ENCODE data around the gene MCF2L. TPM values are rescaled to one million over a fixed set of nuclear protein-coding genes. Genes with fewer than 3 reads are reported as not detected.

The MCF2L gene
- total and polyA plus RNA-seq, 10 of the 15 experiments (the other 5 are each of a cell fraction or from before 2014, with no cell fraction given) = 0.06 to 1.1 (median 0.21) TPM; not detected in 2

- BruUV-seq (replicated peaks) = no TSS peak
- intact Hi-C loops (cut with micrococcal nuclease; ENCODE audit: unreplicated experiment) (no loop called here), in situ Hi-C loops (cut with MboI) (no loop called here)
- Histone ChIP-seq H3K4me3 (no peak overlapping the region), H3K9ac (ENCODE audit: control insufficient read depth, insufficient read depth, low read length) (no peak overlapping the region), H3K9me3 (replicated peaks; ENCODE audit: control insufficient read depth, insufficient read depth, low read length) (no peaks in the 10 kb centered on the region), H2AFZ (ENCODE audit: control insufficient read depth, low read depth, low read length) (no peak overlapping the region), H4K20me1 (ENCODE audit: control insufficient read depth, insufficient read depth) (no peaks in the 10 kb centered on the region), H3K79me2 (ENCODE audit: control insufficient read depth, insufficient read depth, low read length) (no peaks in the 10 kb centered on the region), H3K4me1 (ENCODE audit: control insufficient read depth, insufficient read depth, low read length) (no peaks in the 10 kb centered on the region), H3K27ac (ENCODE audit: control insufficient read depth, insufficient read depth) (no peak overlapping the region), H3K36me3 (ENCODE audit: control insufficient read depth in 2 of 2, insufficient read depth in 2 of 2, low read length in 1 of 2) (no peaks in the 10 kb centered on the region), H3K27me3 (replicated peaks in 1 of 2; ENCODE audit: control insufficient read depth in 2 of 2, insufficient read depth in 2 of 2, low read length in 1 of 2) (no peaks in the 10 kb centered on the region), H3K4me2 (ENCODE audit: control insufficient read depth, insufficient read depth) (no peak overlapping the region)
- RAD21 ChIA-PET (ENCODE audit: unreplicated experiment) = no interaction called here
- SMC1A ChIA-PET (ENCODE audit: uncharacterized antibody, unreplicated experiment) = no interaction called here
- no peak for FAIRE-seq
- POLR2A ChIA-PET = no interaction called here
- CTCF ChIA-PET = interaction anchor here (1.4 kb wide), 1 partner anchor 10 kb away, joined by 7 read pairs; no protein-coding TSS in a partner anchor
- no peak for DNase-seq (ENCODE audit: low read depth, low spot score)
- WGBS (ENCODE audit: insufficient coverage, insufficient replicate concordance, low lambda C conversion rate, missing lambda C conversion rate) = 50% methylated on average over 33 of the region's 33 CpGs
- ATAC-seq = no peak
- no peak for TF ChIP-seq NR2C2 (IDR thresholded peaks at IDR 0.05; ENCODE audit: borderline replicate concordance, control insufficient read depth, insufficient read length, low read depth)
- no peak for TF ChIP-seq ZNF384 (IDR thresholded peaks at IDR 0.05; ENCODE audit: borderline replicate concordance, low read depth, low read length)
- TF ChIP-seq ELK1 (IDR thresholded peaks at IDR 0.05; ENCODE audit: low read depth, low read length) = no peak
- no peak for TF ChIP-seq TCF7 (IDR thresholded peaks at IDR 0.05; ENCODE audit: borderline replicate concordance)
- no peak for TF ChIP-seq MEF2B (IDR thresholded peaks at IDR 0.05; ENCODE audit: partially characterized antibody, poor library complexity, severe bottlenecking)
- no peak for TF ChIP-seq IKZF2 (IDR thresholded peaks at IDR 0.05)
- TF ChIP-seq FOXM1 (IDR thresholded peaks at IDR 0.05; ENCODE audit: low read depth, low read length) = no peak
Measured at GRCh38 chr13:113018676-113019465, 49.9 kb downstream of the MCF2L start.
